Activated effector memory CD4-positive, alpha-beta T cell treated with anti-CD3 and anti-CD28 coated beads, Interleukin-2, amount 50 U/mL, for 16 hours (primary cell): Measurements from ENCODE around the gene TAMALIN.

Source experiments
- DNase-seq: peaks from one replicate; pipeline ENCODE4 v3.0.0-alpha.2; 2020

The TAMALIN gene

DNA sequence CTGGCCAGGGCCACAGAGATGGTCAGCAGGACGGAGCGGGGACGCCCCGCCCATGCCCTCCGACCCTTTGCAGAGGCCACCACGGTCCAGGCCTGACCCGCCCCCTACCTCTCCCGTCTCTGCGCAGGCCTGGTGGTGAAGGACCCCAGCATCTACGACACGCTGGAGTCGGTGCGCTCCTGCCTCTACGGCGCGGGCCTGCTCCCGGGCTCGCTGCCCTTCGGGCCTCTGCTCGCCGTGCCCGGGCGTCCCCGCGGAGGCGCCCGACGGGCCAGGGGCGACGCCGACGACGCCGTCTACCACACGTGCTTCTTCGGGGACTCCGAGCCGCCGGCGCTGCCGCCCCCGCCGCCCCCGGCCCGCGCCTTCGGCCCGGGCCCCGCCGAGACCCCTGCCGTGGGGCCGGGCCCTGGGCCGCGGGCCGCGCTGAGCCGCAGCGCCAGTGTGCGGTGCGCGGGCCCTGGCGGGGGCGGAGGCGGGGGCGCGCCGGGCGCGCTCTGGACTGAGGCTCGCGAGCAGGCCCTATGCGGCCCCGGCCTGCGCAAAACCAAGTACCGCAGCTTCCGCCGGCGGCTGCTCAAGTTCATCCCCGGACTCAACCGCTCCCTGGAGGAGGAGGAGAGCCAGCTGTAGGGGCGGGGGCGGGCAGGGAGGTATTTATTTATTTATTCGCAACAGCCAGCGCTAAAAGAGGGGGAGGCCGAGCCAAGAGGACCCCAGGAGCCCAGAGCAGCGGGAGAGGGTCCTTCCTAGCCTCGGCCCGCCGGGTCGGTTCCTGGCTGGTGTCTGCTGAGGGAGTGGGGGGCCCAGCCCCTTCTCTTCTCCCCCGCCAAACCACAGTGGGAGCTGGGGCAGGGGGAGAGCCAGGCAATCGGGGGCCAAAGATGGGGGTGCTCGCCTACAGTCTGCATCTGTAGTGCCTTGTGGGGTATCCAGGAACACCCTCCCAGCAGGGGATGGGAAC is 8.1 kb downstream of the TAMALIN start:
- no peak for DNase-seq

- DNase-seq: no peak
Measured at GRCh38 chr12:52015532-52016041, 8.8 kb downstream of the TAMALIN start.

- no peak for DNase-seq
Measured at GRCh38 chr12:52018433-52019112, 11.8 kb downstream of the TAMALIN start.

GRCh38 chr12:52019113-52019770 is 12.5 kb downstream of the TAMALIN start:
- no peak for DNase-seq

- peak; percentile 85 for DNase-seq
Measured at GRCh38 chr12:52020539-52021336, 14.0 kb downstream of the TAMALIN start.

DNA sequence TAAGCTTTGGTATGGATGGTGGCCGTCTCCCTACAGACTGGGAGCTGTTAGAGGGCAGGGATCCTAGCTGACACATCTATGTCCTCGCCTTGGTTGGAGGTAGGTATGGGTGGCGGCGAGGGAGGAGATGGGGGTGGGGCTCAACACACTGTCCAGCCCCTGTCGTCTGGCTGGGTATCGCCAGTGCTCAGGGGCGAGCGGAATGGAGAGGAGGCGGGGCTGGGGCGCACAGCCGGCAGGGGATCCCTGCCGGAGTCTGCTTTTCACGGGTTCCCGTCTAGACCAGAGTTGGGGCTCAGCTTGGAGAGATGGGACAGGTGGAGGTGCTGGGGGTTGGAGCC is 16.1 kb downstream of the TAMALIN start:
- DNase-seq: no peak

DNA sequence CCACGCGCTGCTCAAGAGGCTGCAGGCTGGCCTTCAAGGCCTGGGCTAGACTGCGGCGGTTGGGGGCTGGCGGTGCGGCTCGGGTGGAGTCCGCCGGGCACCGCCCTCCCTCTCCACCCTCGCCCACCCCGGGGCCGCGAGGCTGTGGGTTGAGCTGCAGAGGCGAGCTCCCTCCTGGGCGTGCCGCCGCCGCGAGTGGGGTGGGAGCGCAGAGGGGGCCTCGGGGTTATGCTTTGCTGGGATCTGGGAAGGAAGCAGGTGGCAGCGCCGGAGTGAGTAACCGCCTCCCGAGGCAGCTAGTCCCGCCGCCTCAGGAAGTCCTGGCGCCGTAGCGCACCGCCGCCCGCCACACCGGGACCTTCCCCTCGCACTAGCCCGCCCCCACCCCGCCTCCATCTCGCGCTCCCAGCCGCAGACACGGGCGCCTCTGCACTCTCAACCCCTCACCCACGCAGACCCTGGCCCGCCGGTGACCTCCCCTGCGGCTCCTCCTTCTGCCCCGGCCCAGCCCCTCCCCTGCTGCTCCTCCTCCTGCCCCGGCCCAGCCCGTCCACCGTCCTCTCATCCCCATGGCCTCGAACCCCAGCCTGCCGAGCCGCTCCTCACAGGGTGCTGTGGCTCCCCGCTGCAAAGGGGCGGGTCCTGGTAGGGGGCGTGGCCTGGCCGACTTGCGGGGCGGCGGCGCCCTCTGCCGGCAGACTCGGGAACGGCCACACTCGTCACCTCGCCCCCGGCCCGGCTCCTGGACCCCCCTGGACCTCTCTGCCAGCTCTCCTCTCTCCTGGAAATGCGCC is 16.6 kb downstream of the TAMALIN start:
- peak; percentile 96 for DNase-seq

- no peak for DNase-seq
Measured at GRCh38 chr12:52023976-52024688, 17.4 kb downstream of the TAMALIN start.

DNA sequence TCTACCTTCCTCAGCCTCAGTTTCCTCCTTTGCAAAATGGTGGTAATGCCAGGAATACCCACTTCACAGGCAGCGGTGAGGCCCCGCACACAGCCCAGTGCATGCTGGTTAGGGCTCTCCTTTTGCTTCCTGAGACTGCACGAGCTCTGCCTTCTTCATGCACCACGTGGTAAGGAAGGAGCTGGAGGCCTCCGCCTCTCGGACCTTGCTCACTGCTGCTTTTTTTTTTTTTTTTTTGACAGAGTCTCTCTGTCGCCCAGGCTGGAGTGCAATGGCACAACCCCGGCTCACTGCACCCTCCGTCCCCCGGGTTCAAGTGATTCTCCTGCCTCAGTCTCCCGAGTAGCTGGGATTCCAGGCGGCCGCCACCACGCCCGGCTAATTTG is 18.1 kb downstream of the TAMALIN start:
- DNase-seq: peak; percentile 80

DNA sequence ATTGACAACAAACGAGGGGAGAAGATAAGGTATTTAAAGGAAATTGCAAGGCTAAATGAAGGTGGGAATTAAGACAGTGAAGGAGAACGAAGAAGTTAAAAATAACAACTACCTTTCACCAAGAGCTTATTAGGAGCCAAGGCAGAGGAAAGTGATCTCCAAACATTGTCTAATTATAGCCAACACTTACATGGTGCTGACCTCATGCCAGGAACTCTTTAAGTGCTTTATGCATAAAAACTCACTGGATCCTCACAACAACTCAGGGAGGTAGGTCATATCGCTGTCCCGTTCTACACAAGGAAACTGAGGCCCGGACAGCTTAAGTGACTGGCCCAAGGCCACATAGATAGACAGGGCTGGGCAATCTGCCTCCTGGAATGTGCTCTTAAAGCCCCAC is 19.5 kb downstream of the TAMALIN start:
- no peak for DNase-seq

DNA sequence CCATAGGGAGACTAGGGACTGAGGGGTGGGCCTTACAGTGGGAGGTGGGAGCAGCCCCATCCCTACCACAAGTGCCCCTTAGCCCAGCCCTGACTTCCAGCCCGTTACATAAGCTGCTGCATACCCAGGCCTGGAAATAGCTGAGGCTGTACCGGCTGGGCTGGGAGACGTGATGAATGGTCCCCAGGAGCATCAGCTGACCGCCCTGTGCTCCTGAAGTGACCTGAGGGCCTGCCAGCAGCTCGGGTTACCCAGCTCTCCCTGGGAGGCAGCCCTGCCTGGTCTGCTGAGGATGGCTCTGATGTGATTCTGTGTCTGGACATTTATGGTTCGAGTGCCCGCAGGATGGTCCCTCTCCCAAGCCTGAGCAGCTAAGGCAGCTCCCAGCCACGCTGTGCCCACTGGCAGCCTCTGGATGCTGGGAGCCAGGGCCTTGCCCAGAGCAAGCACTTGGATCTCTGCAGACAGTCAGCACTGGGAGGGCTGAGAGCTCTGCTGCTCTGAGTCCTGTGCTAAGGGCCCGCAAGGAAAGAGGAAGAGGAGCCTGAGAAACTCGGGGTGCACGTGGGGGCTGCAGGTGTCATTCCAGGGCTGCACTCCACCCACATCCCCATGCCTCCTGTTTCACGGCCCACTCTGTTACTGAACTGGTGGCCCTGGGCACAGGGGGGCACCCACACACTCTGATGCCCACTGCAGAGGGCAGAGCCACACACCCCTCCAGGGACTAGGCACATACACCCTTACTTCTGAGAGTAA is 20.5 kb downstream of the TAMALIN start:
- DNase-seq: no peak

- DNase-seq: no peak
Measured at GRCh38 chr12:52029685-52030084, 22.9 kb downstream of the TAMALIN start.

DNA sequence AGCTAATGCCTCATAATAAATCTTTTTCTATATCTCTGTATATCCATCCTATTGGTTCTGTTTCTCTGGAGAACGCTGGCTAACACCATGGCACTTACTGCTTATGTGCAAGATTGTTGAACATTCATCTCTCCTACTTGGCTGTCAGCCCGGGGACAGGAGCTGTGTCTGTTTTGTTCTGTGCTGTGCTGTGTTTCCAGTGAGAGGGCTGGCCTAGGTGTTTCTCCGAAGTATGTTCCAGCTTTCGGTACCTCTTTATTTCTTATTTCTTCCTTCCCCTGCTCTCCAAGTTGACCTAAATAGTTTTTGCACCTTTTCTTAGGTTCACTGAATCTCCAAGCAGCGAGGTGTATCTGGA is 25.7 kb downstream of the TAMALIN start:
- DNase-seq: no peak

- peak; percentile 96 for DNase-seq
Measured at GRCh38 chr12:52032804-52033445, 26.2 kb downstream of the TAMALIN start.

DNA sequence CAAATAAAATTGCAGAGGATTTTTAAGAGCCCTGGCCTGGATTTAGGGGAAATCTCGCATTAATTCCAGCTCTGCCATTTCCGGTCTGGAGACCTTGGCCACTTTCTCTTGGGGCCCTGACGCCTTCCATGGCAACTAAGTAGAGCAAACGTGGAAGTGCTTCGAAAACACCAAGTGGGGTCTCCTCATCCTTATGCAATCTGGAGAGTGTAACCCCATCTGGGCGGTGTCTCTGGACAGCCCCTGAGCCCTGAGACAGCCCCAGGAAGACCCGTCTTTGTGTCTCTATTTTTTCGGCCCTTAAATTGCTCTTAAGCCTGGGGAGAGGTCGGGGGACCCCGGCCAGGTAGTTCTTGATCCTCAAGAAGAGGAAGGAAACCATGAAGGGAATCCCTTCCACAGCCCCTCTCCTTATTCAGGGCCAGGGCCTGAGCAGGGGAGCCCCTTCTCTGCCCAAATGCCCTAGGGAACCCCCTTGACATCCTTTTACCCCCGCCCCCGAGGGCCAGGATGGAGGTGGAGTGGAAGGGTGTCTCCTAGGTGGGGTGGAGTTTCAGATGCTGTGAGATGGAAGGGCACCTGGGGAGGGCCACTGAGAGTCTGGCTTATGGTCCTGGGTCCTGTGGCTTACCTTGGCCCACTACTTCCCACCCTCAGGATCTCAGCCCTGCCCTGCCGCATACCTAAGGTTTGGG is 26.8 kb downstream of the TAMALIN start:
- DNase-seq: no peak

DNA sequence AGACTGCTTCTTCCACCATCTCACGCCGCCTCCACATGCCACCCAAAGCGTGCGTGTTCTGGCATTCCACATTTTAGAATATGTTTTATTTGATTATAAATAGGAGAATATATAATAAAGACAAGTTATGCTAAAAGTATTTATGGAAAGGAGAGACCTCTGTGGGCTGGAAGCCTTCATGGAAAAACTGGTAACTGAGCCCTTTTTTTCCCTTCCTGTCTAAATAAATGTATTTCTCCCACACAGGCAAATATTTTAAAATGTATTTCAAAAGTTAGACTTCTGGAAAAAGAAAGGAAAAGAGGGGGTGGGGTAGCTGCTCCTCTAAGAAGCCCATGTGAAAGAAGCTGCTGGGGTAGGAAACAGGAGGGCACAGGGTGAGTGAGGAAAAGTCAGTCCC is 28.4 kb downstream of the TAMALIN start:
- DNase-seq: no peak

- no peak for DNase-seq
Measured at GRCh38 chr12:52035926-52036325, 29.2 kb downstream of the TAMALIN start.

DNA sequence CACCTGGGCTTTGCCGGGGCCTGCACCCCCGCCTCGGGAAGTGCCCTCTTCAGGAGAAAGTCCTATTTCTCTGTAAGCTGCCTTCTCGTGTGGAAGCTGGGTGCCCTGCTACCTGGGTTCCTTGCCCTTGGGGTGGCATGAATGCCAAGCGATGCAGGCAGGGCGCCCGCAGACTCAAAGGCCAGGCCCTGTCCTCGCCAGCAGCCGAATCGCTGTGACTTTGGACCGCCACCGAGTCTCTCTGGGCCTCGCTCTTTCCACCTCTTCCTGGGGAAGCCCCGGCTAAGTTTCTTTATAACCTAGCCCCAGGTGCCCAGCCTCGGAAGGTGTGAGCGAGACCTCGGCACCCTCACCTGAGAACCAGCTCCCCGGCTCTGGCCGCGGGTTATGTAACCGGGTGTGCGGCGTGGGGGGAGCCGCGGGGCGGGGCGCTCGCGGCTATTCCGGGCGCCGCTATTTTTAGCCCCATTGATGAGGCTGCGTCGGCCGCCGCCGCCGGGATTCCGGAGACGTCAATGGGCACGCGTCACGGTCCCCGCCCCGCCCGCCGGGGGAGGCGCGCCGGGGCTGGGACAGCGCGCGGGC is 29.9 kb downstream of the TAMALIN start:
- peak; percentile 95 for DNase-seq
